ENCODE measurements around the gene SEL1L2.

- TF ChIP-seq POLR2A (IDR thresholded peaks at IDR 0.05) (no peak), CTCF (IDR thresholded peaks at IDR 0.05) (no peak)
Observed at GRCh38 chr20:13851279-13851678, 139.1 kb downstream of the SEL1L2 start.

Data from right lobe of liver (tissue), 4 donors.